Adrenal gland (tissue), 12 donors: ENCODE data around the gene LILRA5. TPM values are rescaled to one million over a fixed set of nuclear protein-coding genes. Genes with fewer than 3 reads are reported as not detected.

Experiments used
- DNase-seq, 7 donors: peaks; one replicate each; pipeline ENCODE4 v3.0.0-alpha.2; 2019 to 2020
- H3K27ac ChIP-seq, 5 donors: fragments of 200-600 bp; sonication (generic) in 4 of 5; 1 replicate in 3 of 5; 2 replicates in 2 of 5; pipeline versions ENCODE4 v1.5.1 to v1.8.0; 2016 to 2020; ENCODE audit warnings: mild to moderate bottlenecking in 1 of 5
- H3K27me3 ChIP-seq: fragments of 200-600 bp; 2 replicates; pipeline ENCODE4 v1.8.0; 2021
- H3K36me3 ChIP-seq, 2 donors: fragments of 200-600 bp; replicated peaks in 1 of 2; 1 replicate in 1 of 2; 2 replicates in 1 of 2; pipeline versions ENCODE4 v1.5.1 to v1.8.0; 2018 to 2022
- H3K4me1 ChIP-seq, 2 donors: fragments of 200-600 bp; replicated peaks in 1 of 2; 1 replicate in 1 of 2; 2 replicates in 1 of 2; pipeline versions ENCODE4 v1.5.1 to v1.8.0; 2018 to 2021
- H3K4me3 ChIP-seq, 4 donors: fragments of 200-600 bp; sonication (generic) in 3 of 4; one replicate each; pipeline ENCODE4 v1.5.1; 2016 to 2018
- H3K9me3 ChIP-seq, 3 donors: fragments of 200-600 bp; sonication (generic) in 1 of 3; replicated peaks in 1 of 3; 1 replicate in 2 of 3; 2 replicates in 1 of 3; pipeline versions ENCODE4 v1.5.1 to v1.8.0; 2016 to 2021
- POLR2A ChIP-seq, 2 donors: fragments of 450-650 bp; IDR thresholded peaks; one replicate each; pipeline ENCODE4 v1.6.1; 2017; ENCODE audit warnings: antibody characterized with exemption in 2 of 2, mild to moderate bottlenecking in 2 of 2, moderate library complexity in 1 of 2
- WGBS, 4 donors: extraction: QIAGEN DNeasy Blood & Tissue Kit in 2 of 4; methylation state at CpG; one replicate each; pipeline versions ENCODE4 v1.1.5 to v1.1.7; 2013 to 2017; 5-methylcytosine and 5-hydroxymethylcytosine counted together
- intact Hi-C, 2 donors: fragments of 100-400 bp; cut with DNase I; formaldehyde crosslinking; loops; one replicate each; pipeline versions ENCODE4 v1.14.1 to v1.15.0; 2022 to 2023
- polyA plus RNA-seq, 3 donors: library from polyadenylated mRNA; stranded (reverse); fragments of 200-250 nt in 2 of 3; fragments of 350-450 nt in 1 of 3; fragmentation: Illumina TruSeq in 1 of 3; extraction: RNeasy Lipid Tissue Mini Kit (QIAGEN cat#74804) in 1 of 3; gene quantifications; one replicate each; pipeline ENCODE4 v1.2.3, GENCODE V29; 2013 to 2014
- total RNA-seq, 9 donors: library from RNA; depleted of rRNA in 4 of 9; stranded (reverse); fragments of >200 nt in 4 of 9; fragments of 120-200 nt in 1 of 9; fragmentation: NEBNext Ultra II Directional in 1 of 9; extraction: Animal tissue kit (Norgen Biotek cat#: 25700) in 1 of 9; gene quantifications; one replicate each; pipeline versions ENCODE4 v1.1.0 to v1.2.4, GENCODE V29; 2013 to 2023
- TF ChIP-seq, protein P1 (sequence below), 6 experiments: fragments of 450-650 bp in 4 of 6; fragments of 200-600 bp in 2 of 6; sonication (generic) in 1 of 6; IDR thresholded peaks; 1 replicate in 5 of 6; 2 replicates in 1 of 6; pipeline versions ENCODE4 v1.5.1 to v1.8.0; 2016 to 2021; ENCODE audit warnings: antibody characterized with exemption in 6 of 6, mild to moderate bottlenecking in 2 of 6, moderate library complexity in 1 of 6
- donor health status: healthy with polysubstance abuse.
- donor health status: Bipolar disorder and iron deficiency.
- donor health status: DM: yes; HTN: yes; CAD: no.
- donor health status: DM: no; HTN: no; CAD: no.
- donor health status: DM: no; HTN: no; CAD: no.
- donor health status: DM: yes; HTN: yes; CAD: no.

The LILRA5 gene
- total and polyA plus RNA-seq, 12 donors, result 0.72 to 6.2 (median 3.0) TPM; not detected in 1

DNA sequence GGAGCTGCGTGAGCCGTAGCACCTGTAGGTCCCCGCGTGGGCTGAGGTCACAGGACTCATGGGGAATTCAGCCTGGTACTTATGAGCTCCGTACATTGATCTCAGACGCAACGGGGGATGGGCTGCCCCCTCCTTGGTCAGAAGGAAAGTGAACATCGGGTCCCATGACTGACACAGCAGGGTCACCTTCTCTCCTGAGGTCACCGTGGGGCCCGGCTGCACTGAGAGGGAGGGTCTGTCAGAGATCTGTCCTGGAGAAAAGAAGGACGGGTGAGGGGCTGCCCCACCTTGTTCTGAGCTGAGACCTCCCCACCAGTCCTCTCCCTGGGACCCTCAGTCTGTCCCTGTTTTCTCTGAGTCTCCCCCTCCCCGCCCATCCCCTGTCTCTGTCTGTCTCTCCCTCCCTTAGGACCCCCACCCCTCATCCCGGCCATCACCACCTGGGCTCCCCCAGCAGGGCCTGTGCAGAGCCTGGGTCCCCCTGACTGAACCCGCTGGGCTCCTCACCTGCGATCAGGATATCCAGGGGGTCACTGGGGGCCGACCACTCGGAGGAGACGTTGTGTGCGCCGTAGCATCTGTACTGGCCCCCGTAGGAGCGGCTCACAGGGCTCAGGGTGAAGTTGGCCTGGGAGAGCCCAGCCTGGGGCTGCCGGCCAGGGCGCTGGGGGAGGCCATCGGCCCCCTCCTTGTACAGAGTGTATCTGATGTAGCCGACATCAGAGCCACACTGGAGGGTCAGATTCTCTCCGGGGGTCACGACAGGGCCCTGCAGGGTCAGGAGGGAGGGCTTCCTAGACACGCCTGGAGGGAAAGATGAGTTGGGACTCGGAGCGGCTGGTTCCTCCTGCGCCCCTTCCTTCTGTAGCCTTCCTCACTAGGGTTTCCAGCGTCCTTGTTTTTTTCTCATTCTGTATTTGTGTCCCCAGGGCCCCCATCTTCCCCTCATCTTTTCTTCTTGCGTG is 24.2 kb upstream of the LILRA5 start:
- TF ChIP-seq, protein P1, sequence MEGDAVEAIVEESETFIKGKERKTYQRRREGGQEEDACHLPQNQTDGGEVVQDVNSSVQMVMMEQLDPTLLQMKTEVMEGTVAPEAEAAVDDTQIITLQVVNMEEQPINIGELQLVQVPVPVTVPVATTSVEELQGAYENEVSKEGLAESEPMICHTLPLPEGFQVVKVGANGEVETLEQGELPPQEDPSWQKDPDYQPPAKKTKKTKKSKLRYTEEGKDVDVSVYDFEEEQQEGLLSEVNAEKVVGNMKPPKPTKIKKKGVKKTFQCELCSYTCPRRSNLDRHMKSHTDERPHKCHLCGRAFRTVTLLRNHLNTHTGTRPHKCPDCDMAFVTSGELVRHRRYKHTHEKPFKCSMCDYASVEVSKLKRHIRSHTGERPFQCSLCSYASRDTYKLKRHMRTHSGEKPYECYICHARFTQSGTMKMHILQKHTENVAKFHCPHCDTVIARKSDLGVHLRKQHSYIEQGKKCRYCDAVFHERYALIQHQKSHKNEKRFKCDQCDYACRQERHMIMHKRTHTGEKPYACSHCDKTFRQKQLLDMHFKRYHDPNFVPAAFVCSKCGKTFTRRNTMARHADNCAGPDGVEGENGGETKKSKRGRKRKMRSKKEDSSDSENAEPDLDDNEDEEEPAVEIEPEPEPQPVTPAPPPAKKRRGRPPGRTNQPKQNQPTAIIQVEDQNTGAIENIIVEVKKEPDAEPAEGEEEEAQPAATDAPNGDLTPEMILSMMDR (IDR thresholded peaks at IDR 0.05), result no peak
- no peak for TF ChIP-seq POLR2A (IDR thresholded peaks at IDR 0.05)
- intact Hi-C loops, result no loop called here
- no peak for DNase-seq
- Histone ChIP-seq H3K27me3 (no peaks in the 10 kb centered on the region), H3K4me1 (no peaks in the 10 kb centered on the region), H3K36me3 (no peaks in the 10 kb centered on the region), H3K27ac (no peak overlapping the region), H3K4me3 (no peak overlapping the region), H3K9me3 (no peaks in the 10 kb centered on the region)
- WGBS, 4 donors, result 54 to 72% (median 65%) methylated on average over 16 to 34 of the region's 34 CpGs

DNA sequence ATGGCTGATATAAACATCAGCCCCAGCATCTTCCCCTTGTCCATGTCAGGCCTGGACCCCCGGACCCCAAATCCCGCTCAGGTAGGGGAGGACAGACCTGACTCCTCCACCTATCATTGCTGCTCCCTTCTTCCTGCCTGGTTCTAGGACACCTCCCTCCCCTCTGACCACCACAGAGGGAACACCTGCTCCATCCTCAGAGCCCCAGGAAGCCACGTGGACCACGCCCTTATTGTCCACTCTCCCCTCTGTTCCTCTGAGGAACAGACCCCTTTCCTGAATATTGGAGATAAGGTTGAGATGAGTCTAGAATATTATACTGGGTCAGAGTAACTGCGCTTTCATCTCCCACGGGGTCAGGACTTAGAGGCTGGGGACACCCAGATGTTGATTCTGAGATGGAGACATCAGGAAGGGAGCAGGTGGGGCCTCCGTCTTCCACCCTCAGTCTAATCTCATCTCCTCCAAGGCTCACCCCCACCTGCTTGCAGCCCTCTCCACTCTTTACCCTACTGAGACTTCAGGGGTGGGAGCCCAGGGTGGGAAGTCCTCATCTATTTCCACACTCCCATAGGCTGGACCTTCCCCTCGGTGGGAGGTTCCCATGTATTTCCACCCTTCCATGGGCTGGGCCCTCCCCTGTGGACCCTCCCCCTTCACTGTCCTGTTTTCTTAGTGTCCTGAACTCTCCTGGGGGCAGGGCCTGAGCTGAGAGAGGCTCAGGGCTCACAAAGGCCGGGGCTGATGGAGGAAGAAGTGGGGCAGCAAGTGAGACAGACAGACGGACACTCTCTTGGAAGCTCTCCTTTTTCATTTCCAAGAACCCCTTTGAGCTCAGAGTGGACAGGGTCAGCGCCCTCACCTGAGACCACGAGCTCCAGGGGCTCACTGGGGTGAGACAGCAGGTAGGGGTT is 23.3 kb upstream of the LILRA5 start:
- H3K27me3 ChIP-seq, result no peaks in the 10 kb centered on the region
- H3K4me3 ChIP-seq, result no peak overlapping the region
- no peak overlapping the region for H3K27ac ChIP-seq
- TF ChIP-seq, protein P1 (IDR thresholded peaks at IDR 0.05), result no peak
- DNase-seq, result no peak
- no peaks in the 10 kb centered on the region for H3K4me1 ChIP-seq
- 72 to 83% (median 75%) methylated on average over 10 to 12 of the region's 12 CpGs for WGBS, 4 donors
- H3K9me3 ChIP-seq, result no peaks in the 10 kb centered on the region
- intact Hi-C loops, result no loop called here
- H3K36me3 ChIP-seq, result no peaks in the 10 kb centered on the region

DNA sequence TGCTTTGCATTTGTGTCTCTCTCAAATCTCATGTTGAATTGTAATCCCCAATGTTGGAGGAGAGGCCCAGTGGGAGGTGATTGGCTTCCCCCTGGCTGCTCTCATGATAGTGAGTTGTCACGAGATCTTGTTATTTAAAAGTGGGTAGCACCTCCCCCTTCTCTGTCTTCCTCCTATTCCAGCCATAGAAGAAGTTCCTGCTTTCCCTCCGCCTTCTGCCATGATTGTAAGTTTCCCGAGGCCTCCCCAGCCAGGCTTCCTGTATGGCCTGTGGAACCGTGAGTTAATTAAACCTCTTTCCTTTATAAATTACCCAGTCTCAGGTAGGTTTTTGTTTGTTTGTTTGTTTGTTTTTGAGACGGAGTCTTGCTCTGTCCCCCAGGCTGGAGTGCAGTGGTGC is 22.2 kb upstream of the LILRA5 start:
- intact Hi-C loops, result no loop called here
- 49 to 62% (median 55%) methylated on average over 5 of the region's 5 CpGs for WGBS, 4 donors
- no peak overlapping the region for H3K4me3 ChIP-seq
- no peaks in the 10 kb centered on the region for H3K36me3 ChIP-seq
- TF ChIP-seq POLR2A (IDR thresholded peaks at IDR 0.05), result no peak
- TF ChIP-seq, protein P1 (IDR thresholded peaks at IDR 0.05), result no peak
- no peak for DNase-seq
- no peaks in the 10 kb centered on the region for H3K27me3 ChIP-seq
- H3K27ac ChIP-seq, result no peak overlapping the region
- no peaks in the 10 kb centered on the region for H3K9me3 ChIP-seq
- H3K4me1 ChIP-seq, result no peaks in the 10 kb centered on the region
